Endothelial cell (in vitro differentiated cells): ENCODE data around the gene NMRK1. TPM values are rescaled to one million over a fixed set of nuclear protein-coding genes. Genes with fewer than 3 reads are reported as not detected.

ENCODE experiments used
- DNase-seq: peaks from one replicate; pipeline ENCODE4 v3.0.0; 2021; ENCODE audit warnings: low spot score
- H3K27ac Mint-ChIP-seq: one replicate; pipeline ENCODE4 v1.8.0; 2021; ENCODE audit warnings: mixed read lengths, inconsistent platforms; ENCODE audit not compliant: unreplicated experiment
- H3K27me3 Mint-ChIP-seq: one replicate; pipeline ENCODE4 v1.8.0; 2021; ENCODE audit warnings: mild to moderate bottlenecking, moderate library complexity, mixed read lengths, inconsistent platforms; ENCODE audit not compliant: unreplicated experiment
- H3K36me3 Mint-ChIP-seq: one replicate; pipeline ENCODE4 v1.8.0; 2021; ENCODE audit warnings: mild to moderate bottlenecking, low read depth, mixed read lengths, inconsistent platforms; ENCODE audit not compliant: unreplicated experiment
- H3K4me1 Mint-ChIP-seq: one replicate; pipeline ENCODE4 v1.8.0; 2021; ENCODE audit warnings: mild to moderate bottlenecking, mixed read lengths, inconsistent platforms; ENCODE audit not compliant: unreplicated experiment
- H3K4me3 Mint-ChIP-seq: one replicate; pipeline ENCODE4 v1.8.0; 2021; ENCODE audit warnings: mild to moderate bottlenecking, mixed read lengths, inconsistent platforms; ENCODE audit not compliant: unreplicated experiment
- H3K9me3 Mint-ChIP-seq: one replicate; pipeline ENCODE4 v1.8.0; 2021; ENCODE audit warnings: mixed read lengths, inconsistent platforms; ENCODE audit not compliant: unreplicated experiment
- total RNA-seq: library from RNA; stranded (reverse); fragmentation: NEBNext Ultra II Directional; extraction: Animal tissue kit (Norgen Biotek cat#: 25700); gene quantifications from one replicate; pipeline ENCODE4 v1.2.1, GENCODE V29; 2021; ENCODE audit not compliant: unreplicated experiment
- TF ChIP-seq, protein P1 (sequence below): fragments of 200-600 bp; sonication (generic); IDR thresholded peaks from one replicate; pipeline ENCODE4 v1.5.0; 2021; ENCODE audit warnings: antibody characterized with exemption; ENCODE audit not compliant: unreplicated experiment

Gene NMRK1
- total RNA-seq, 1 donor from 2014 or later, result 58.2 TPM

DNA sequence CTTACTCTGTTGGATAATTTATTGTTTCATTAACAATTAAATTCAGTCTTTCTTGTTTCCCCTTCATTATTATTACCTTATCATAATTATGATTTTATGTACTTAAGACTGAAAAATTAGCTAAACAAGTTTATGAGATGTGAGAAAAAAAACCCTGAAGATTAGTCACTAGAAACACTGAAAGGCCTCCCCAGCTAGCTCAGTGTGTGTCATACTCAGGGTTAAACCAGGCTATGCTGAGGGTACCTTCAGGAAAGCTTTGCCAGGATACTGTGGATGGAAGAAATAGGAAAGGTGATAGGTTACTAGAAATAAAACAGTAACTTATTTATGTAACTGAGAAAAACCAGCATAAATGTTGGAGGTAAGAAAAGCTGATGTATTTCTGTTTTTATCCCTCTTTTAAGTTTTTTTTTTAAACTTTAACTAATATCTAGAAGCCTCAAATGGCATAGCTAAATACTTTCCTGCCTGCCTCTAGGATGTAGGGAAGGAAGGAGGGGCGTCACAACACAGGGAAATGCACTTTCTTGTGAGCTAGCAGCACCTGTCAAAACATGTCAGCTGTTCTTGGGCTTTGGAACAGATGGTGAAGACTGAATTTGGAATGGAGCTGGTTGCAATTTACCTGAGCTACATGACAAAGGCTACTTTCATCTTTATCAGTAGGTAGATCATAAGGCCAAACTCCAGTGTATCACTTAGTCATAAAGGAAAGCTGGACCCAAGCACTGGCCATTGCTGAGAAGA lies 24.2 kb downstream of the NMRK1 start:
- H3K4me3 Mint-ChIP-seq, result no peak overlapping the region
- peaks cover 4% of the 10 kb centered on the region for H3K9me3 Mint-ChIP-seq
- TF ChIP-seq, protein P1, sequence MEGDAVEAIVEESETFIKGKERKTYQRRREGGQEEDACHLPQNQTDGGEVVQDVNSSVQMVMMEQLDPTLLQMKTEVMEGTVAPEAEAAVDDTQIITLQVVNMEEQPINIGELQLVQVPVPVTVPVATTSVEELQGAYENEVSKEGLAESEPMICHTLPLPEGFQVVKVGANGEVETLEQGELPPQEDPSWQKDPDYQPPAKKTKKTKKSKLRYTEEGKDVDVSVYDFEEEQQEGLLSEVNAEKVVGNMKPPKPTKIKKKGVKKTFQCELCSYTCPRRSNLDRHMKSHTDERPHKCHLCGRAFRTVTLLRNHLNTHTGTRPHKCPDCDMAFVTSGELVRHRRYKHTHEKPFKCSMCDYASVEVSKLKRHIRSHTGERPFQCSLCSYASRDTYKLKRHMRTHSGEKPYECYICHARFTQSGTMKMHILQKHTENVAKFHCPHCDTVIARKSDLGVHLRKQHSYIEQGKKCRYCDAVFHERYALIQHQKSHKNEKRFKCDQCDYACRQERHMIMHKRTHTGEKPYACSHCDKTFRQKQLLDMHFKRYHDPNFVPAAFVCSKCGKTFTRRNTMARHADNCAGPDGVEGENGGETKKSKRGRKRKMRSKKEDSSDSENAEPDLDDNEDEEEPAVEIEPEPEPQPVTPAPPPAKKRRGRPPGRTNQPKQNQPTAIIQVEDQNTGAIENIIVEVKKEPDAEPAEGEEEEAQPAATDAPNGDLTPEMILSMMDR, result no peak
- no peaks in the 10 kb centered on the region for H3K4me1 Mint-ChIP-seq
- H3K27me3 Mint-ChIP-seq, result no peaks in the 10 kb centered on the region
- H3K36me3 Mint-ChIP-seq, result peaks cover 34% of the 10 kb centered on the region
- H3K27ac Mint-ChIP-seq, result no peak overlapping the region
- DNase-seq, result no peak

DNA sequence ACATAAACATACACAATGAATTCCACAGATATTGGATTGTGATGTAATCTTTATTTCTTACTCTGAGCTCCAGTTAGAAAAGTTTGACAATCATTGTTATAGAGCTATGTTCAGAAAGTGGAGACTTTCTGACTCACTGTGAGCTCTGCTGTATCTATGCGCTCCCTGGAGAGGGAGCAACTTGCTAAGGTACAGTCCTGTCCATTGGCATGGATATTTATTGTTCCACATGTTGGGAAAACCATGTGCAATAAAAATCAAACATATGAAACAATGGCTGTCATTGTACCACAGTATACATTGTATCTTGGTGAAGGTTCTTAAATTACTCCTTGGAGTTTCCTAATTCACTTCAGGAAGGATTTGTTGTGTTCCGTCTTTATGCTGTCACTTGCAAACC lies 26.8 kb downstream of the NMRK1 start:
- Mint-ChIP-seq H3K4me3 (no peak overlapping the region), H3K9me3 (peaks cover 8% of the 10 kb centered on the region), H3K27me3 (no peaks in the 10 kb centered on the region), H3K4me1 (no peaks in the 10 kb centered on the region), H3K27ac (no peak overlapping the region), H3K36me3 (peaks cover 13% of the 10 kb centered on the region)
- no peak for DNase-seq
- TF ChIP-seq, protein P1, result no peak

DNA sequence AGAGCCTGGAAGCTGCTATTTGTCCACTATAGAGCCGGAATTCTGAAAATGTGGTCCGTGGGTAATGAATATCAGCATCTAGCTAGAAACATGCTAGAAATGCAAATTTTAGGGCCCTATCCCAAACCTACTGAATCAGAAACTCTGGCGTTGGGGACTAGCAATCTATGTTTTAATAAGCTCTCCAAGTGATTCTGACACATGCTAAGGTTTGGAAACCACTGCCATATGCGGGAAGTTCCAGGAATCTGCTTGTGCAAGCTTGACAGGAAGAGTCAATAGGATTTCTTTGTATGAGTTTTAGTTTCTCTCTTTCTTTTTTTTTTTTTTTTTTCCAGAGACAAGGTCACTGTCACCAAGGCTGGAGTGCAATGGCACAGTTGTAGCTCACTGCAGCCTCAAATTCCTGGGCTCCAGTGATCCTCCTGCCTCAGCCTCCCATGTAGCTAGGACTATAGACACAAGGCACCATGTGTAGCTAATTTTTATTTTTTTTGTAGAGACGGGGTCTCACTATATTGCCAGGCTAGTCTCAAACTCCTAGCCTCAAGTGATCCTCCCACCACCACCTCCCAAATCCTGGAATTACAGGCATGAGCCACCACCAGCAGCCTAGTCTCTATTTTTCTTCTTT lies 33.5 kb downstream of the NMRK1 start:
- H3K9me3 Mint-ChIP-seq, result peaks cover 8% of the 10 kb centered on the region
- no peaks in the 10 kb centered on the region for H3K27me3 Mint-ChIP-seq
- H3K4me1 Mint-ChIP-seq, result no peaks in the 10 kb centered on the region

DNA sequence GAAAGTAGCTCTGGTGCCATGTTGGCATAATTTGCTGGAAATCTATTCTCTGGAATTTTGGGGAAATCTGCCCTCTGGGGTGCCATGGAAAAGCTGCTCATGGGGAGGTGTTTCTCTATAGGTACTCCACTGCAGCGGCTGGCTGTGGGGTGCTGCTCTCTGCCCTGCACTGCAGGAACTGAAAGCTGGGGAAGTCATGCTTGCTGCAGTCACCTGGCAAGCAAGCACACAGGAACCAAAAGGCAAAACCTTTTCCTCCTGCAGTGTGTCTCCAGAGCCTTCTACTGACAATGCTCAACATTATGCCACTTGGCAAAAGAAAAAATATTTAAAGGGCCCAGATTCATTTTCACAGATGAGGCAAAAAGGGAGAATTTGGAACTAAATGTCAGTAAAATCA lies 34.1 kb downstream of the NMRK1 start:
- Mint-ChIP-seq H3K36me3 (no peaks in the 10 kb centered on the region), H3K9me3 (peaks cover 4% of the 10 kb centered on the region), H3K4me3 (no peak overlapping the region)

More for the DNA sequence above, 33.5 kb downstream of the NMRK1 start:
- Mint-ChIP-seq H3K27ac (no peak overlapping the region), H3K36me3 (no peaks in the 10 kb centered on the region), H3K4me3 (no peak overlapping the region)
- no peak for DNase-seq
- TF ChIP-seq, protein P1, result no peak

More for the DNA sequence above, 34.1 kb downstream of the NMRK1 start:
- H3K27me3 Mint-ChIP-seq, result no peaks in the 10 kb centered on the region
- no peaks in the 10 kb centered on the region for H3K4me1 Mint-ChIP-seq
- H3K27ac Mint-ChIP-seq, result no peak overlapping the region
- TF ChIP-seq, protein P1, result no peak
- DNase-seq, result no peak
